Measurements from ENCODE around the gene TNNT1. TPM values are rescaled to one million over a fixed set of nuclear protein-coding genes. Genes with fewer than 3 reads are reported as not detected.
"Not testable (repeated sequence)": the region's sequence is repeated elsewhere in the genome, so short reads cannot be mapped to it uniquely, and the experiment has no call there.

TNNT1 gene
- total RNA-seq, 1 donor from 2014 or later: 24.4 TPM

DNA sequence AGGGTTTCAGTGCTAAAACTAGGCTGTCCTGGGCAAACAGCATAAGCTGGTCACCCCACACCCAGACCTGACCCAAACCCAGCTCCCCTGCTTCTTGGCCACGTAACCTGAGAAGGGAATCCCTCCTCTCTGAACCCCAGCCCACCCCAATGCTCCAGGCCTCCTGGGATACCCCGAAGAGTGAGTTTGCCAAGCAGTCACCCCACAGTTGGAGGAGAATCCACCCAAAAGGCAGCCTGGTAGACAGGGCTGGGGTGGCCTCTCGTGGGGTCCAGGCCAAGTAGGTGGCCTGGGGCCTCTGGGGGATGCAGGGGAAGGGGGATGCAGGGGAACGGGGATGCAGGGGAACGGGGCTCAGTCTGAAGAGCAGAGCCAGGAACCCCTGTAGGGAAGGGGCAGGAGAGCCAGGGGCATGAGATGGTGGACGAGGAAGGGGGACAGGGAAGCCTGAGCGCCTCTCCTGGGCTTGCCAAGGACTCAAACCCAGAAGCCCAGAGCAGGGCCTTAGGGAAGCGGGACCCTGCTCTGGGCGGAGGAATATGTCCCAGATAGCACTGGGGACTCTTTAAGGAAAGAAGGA lies 34.4 kb downstream of the TNNT1 start:
- DNase-seq (ENCODE audit: low read depth): no peak
- H3K4me3 ChIP-seq (ENCODE audit: low read depth, low read length): no peak overlapping the region
- TF ChIP-seq, protein P1, sequence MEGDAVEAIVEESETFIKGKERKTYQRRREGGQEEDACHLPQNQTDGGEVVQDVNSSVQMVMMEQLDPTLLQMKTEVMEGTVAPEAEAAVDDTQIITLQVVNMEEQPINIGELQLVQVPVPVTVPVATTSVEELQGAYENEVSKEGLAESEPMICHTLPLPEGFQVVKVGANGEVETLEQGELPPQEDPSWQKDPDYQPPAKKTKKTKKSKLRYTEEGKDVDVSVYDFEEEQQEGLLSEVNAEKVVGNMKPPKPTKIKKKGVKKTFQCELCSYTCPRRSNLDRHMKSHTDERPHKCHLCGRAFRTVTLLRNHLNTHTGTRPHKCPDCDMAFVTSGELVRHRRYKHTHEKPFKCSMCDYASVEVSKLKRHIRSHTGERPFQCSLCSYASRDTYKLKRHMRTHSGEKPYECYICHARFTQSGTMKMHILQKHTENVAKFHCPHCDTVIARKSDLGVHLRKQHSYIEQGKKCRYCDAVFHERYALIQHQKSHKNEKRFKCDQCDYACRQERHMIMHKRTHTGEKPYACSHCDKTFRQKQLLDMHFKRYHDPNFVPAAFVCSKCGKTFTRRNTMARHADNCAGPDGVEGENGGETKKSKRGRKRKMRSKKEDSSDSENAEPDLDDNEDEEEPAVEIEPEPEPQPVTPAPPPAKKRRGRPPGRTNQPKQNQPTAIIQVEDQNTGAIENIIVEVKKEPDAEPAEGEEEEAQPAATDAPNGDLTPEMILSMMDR (conservative IDR thresholded peaks at IDR 0.05; ENCODE audit: low read depth, low read length): no peak

DNA sequence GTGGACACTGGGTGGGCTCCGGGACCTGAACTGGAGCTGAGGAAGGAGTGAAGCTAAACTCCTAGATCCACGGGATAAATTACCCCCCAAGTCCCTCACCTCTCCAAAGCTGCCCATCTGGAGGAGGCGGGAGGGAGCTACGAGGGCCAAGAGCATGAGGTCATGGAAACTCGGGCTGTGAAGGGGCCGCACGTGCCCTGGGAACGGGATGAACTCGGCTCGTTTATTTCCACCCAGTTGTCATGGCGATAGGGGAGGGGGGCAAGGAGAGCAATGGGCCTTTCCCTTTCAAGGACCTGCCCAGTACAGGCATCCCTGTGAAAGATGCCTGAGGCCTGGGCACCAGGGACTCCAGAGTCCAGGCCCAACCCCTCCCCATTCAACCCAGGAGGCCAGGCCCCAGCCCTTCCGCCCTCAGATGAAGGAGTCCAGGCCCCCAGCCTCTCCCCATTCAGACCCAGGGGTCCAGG lies 35.4 kb downstream of the TNNT1 start:
- H3K4me3 ChIP-seq (ENCODE audit: low read depth, low read length): no peak overlapping the region
- TF ChIP-seq, protein P1 (conservative IDR thresholded peaks at IDR 0.05; ENCODE audit: low read depth, low read length): no peak
- DNase-seq (ENCODE audit: low read depth): peak; percentile 62

DNA sequence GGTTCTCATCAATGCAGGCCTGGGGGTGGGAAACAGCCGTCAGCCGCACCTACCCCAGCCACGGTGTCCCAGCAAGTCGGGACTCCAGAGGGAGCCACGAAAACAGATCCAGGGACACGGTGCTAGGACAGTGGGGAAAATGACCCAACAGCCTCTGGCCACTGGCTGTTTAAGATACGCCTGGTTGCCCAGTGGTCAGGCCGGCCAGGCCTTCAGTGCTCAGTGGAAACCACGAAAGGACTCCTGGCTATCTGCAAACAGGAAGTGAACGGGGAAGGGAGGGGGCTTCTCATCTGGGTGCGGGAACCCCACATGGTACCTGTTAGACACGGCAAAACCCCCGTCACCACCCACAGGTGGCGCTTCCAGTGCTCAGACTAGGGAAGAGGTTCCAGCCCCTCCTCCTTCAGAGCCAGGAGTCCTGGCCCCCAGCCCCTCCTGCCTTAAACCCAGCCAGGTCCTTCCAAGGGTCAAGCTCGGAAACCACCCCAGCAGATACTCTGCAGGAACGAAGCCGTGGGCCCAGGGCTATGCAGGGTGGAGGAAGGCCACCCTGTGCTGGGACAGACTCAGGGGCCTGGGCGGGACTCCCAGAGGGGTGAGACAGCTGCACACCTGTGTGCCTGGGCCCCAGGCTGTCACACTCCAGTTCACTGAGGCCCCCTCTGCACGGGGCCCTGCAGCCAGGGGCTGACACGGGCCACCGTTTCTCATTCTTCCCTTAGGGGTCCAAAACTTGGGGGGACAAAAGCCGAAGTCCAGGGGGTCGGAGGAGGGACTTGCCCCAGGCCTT lies 36.0 kb downstream of the TNNT1 start:
- TF ChIP-seq, protein P1 (conservative IDR thresholded peaks at IDR 0.05; ENCODE audit: low read depth, low read length): peak; percentile 20
- no peak overlapping the region for H3K4me3 ChIP-seq (ENCODE audit: low read depth, low read length)
- no peak for DNase-seq (ENCODE audit: low read depth)

DNA sequence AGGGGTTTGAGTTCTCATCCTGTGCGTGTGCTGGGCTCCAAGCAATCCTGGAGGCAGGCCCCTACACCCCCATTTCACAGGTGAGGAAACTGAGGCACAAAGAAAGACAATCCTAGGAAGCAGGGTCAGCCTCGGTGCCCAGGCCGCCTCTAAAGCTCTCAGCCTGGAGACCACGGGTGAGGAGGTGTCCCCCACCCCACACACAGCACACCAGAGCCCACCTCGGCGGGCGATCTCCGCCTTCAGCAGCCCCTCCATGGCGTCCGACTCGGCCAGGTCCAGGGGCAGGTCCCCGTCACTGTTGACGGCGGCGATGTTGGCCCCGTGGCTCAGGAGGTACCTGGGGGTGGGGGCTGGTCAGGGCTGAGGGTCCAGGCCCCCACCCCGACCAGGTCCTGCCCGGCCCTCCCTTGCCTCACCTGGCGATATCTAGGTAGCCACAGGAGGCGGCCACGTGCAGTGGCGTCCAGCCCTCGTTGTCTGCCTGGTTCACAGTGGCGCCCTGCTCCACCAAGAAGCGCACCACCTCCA lies 36.7 kb downstream of the TNNT1 start:
- TF ChIP-seq, protein P1 (conservative IDR thresholded peaks at IDR 0.05; ENCODE audit: low read depth, low read length): no peak
- no peak overlapping the region for H3K4me3 ChIP-seq (ENCODE audit: low read depth, low read length)
- DNase-seq (ENCODE audit: low read depth): no peak

DNA sequence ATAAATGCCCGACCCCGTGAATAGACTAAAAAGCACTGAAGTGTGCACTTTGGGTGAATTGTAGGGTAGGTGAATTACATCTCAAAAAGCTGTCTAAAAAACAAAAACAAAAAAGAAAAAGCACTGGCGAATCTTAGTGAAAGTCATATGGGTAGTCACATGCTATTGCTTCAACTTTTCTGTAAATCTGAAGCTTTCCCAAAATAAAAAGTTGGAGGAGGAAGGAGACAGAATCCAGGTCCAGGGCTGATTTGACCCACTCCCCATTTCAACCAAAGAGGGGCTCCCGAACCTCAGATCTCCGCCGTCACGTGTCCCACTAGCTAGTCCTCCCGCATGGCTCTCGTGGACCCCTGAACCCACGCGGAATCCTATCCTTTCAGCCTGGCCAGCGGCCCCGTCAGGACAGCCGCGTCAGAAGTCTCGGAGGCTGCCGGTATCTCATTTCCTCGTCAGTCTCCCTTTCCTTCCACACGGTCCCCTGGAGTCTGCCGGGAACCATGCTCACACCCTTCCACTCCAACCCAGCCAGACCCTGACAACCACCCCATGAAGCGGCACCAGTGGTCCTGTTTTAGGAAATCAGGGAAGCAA lies 37.7 kb downstream of the TNNT1 start:
- no peak for DNase-seq (ENCODE audit: low read depth)
- no peak overlapping the region for H3K4me3 ChIP-seq (ENCODE audit: low read depth, low read length)
- TF ChIP-seq, protein P1 (conservative IDR thresholded peaks at IDR 0.05; ENCODE audit: low read depth, low read length): no peak

DNA sequence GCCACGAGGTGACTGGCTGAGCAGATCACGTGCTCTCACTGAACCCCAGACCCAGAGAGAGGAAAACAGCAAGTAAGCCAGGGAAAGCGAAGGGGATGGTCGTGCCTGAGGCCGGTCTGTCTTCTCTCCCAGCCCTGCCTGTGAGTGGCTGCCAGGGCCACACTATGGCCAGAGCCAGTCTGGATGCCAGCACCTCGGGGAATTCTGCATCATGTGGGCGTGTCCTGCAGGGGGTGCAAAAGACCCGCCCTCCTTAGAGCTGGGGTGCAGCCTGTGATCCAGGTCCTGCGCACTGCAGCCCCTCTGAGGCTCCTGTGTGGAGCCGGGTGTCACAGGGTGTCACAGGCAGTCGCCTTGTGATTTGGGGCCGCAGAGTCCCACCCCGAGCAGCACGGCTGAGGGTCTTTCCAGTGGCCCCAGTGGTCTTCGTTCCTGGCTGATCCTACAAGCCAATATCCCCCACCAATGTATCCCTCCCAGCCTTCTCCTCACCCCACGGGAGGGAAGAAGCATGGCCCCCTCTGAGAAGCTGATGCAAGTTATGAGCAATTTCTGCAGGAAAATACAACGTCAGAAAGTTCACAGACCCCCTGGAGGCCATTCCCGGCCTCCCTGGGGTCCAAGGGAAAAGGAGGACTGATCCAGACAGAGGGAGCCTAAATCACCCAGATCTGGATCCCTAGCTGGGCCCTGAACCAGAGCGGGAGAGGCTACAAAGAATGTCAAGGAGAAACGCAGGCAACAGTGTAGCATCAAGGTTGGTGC lies 39.3 kb downstream of the TNNT1 start:
- H3K4me3 ChIP-seq (ENCODE audit: low read depth, low read length): no peak overlapping the region
- no peak for DNase-seq (ENCODE audit: low read depth)
- TF ChIP-seq, protein P1 (conservative IDR thresholded peaks at IDR 0.05; ENCODE audit: low read depth, low read length): no peak

DNA sequence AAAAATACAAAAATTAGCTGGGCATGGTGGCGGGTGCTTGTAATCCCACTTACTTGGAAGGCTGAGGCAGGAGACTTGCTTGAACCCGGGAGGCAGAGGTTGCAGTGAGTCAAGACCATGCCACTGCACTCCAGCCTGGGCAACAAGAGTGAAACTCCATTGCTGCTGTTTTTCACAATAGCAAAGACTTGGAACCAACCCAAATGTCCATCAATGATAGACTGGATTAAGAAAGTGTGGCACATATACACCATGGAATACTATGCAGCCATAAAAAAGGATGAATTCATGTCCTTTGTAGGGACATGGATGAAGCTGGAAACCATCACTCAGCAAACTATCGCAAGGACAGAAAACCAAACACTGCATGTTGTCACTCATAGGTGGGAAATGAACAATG lies 41.8 kb downstream of the TNNT1 start:
- not testable (repeated sequence) for DNase-seq (ENCODE audit: low read depth)

More for the DNA sequence above, 41.8 kb downstream of the TNNT1 start:
- H3K4me3 ChIP-seq (ENCODE audit: low read depth, low read length): not testable (repeated sequence)
